Thyroid gland (tissue), 4 donors: ENCODE measurements around the gene FHIT.
A peak's percentile ranks its signal among the peaks of the same experiment; 100 is the strongest.

Experiments
- CTCF ChIP-seq, 6 experiments: fragments of 200-600 bp in 3 of 6; fragments of 450-650 bp in 3 of 6; sonication (generic) in 3 of 6; IDR thresholded peaks; one replicate each; pipeline ENCODE4 v1.5.1; 2016 to 2019; ENCODE audit warnings: antibody characterized with exemption in 6 of 6, mild to moderate bottlenecking in 2 of 6, inconsistent platforms in 1 of 6, moderate library complexity in 1 of 6
- POLR2A ChIP-seq, 2 donors: fragments of 450-650 bp; IDR thresholded peaks; one replicate each; pipeline ENCODE4 v1.6.1; 2017; ENCODE audit warnings: antibody characterized with exemption in 2 of 2, mild to moderate bottlenecking in 2 of 2, moderate library complexity in 1 of 2

- TF ChIP-seq CTCF (IDR thresholded peaks at IDR 0.05) (peak in 1 of 6 experiments; percentile 7), POLR2A (IDR thresholded peaks at IDR 0.05) (no peak)
These were observed 496.2 kb downstream of the FHIT start for GRCh38 chr3:60755094-60755493.
